SIG-M5 (cell line): ENCODE measurements around the gene STUB1.

Experiments
- DNase-seq: peaks from one replicate; lab custom pipeline; 2025; lab: John Stamatoyannopoulos, UW

STUB1 gene

GRCh38 chr16:667113-667779, 13.0 kb upstream of the STUB1 start:
- DNase-seq: no peak

GRCh38 chr16:667780-668518, 12.3 kb upstream of the STUB1 start, which contains the start of gene RHOT2:
TSS of gene RHOT2 (plus strand) at chr16:668132. CDS start at chr16:668200, 68 bp downstream.
- DNase-seq: peak; percentile 20

- DNase-seq: no peak
These were observed 11.6 kb upstream of the STUB1 start for GRCh38 chr16:668519-669171.

- no peak for DNase-seq
These were observed 10.5 kb upstream of the STUB1 start for GRCh38 chr16:669666-670065.

GRCh38 chr16:670485-671352, 9.5 kb upstream of the STUB1 start:
- no peak for DNase-seq

- DNase-seq: no peak
These were observed 8.7 kb upstream of the STUB1 start for GRCh38 chr16:671353-672131.

GRCh38 chr16:672371-672770, 7.8 kb upstream of the STUB1 start:
- no peak for DNase-seq

- no peak for DNase-seq
These were observed 7.4 kb upstream of the STUB1 start for GRCh38 chr16:672851-673250.

GRCh38 chr16:673399-673991, 6.7 kb upstream of the STUB1 start:
- DNase-seq: no peak

- DNase-seq: no peak
These were observed 5.9 kb upstream of the STUB1 start for GRCh38 chr16:674214-674881.

GRCh38 chr16:674968-675883, 5.0 kb upstream of the STUB1 start, which contains the start of gene RHBDL1:
TSS of gene RHBDL1 (plus strand) at chr16:675671. CDS start at chr16:675791, 120 bp downstream.
- no peak for DNase-seq

GRCh38 chr16:675884-676564, 4.2 kb upstream of the STUB1 start:
- DNase-seq: no peak

GRCh38 chr16:676565-676902, 3.7 kb upstream of the STUB1 start:
- no peak for DNase-seq

GRCh38 chr16:676913-677312, 3.3 kb upstream of the STUB1 start:
- no peak for DNase-seq

- no peak for DNase-seq
These were observed 2.7 kb upstream of the STUB1 start for GRCh38 chr16:677316-678190.

GRCh38 chr16:678209-678857, 1.9 kb upstream of the STUB1 start:
- no peak for DNase-seq
